ENCODE measurements around the gene RNU1-1.
"Not testable (repeated sequence)": the region's sequence is repeated elsewhere in the genome, so short reads cannot be mapped to it uniquely, and the experiment has no call there.

The RNU1-1 gene

GRCh38 chr1:16521679-16522078 lies 7.6 kb upstream of the RNU1-1 start:
- DNase-seq (ENCODE audit: low read depth in 2 of 2), result not testable (repeated sequence)

GRCh38 chr1:16521288-16521583 lies 7.2 kb upstream of the RNU1-1 start:
- DNase-seq (ENCODE audit: low read depth in 2 of 2), result no peak

GRCh38 chr1:16520435-16521287 lies 6.6 kb upstream of the RNU1-1 start:
- not testable (repeated sequence) for DNase-seq (ENCODE audit: low read depth in 2 of 2)

- not testable (repeated sequence) for DNase-seq (ENCODE audit: low read depth in 2 of 2)
Observed at GRCh38 chr1:16519255-16519951, 5.3 kb upstream of the RNU1-1 start.

GRCh38 chr1:16518913-16519254 lies 4.8 kb upstream of the RNU1-1 start:
- not testable (repeated sequence) for DNase-seq (ENCODE audit: low read depth in 2 of 2)

- not testable (repeated sequence) for DNase-seq (ENCODE audit: low read depth in 2 of 2)
Observed at GRCh38 chr1:16516694-16517410, 2.8 kb upstream of the RNU1-1 start.

GRCh38 chr1:16513412-16514106 lies 526 bp downstream of the RNU1-1 start:
- DNase-seq (ENCODE audit: low read depth in 2 of 2), result peak; percentile 23 to 31

- DNase-seq (ENCODE audit: low read depth in 2 of 2), result not testable (repeated sequence)
Observed at GRCh38 chr1:16512624-16513411, 1.3 kb downstream of the RNU1-1 start.

- DNase-seq (ENCODE audit: low read depth in 2 of 2), result not testable (repeated sequence)
Observed at GRCh38 chr1:16511926-16512325, 2.2 kb downstream of the RNU1-1 start.

- not testable (repeated sequence) for DNase-seq (ENCODE audit: low read depth in 2 of 2)
Observed at GRCh38 chr1:16508861-16509445, 5.1 kb downstream of the RNU1-1 start.

- DNase-seq (ENCODE audit: low read depth in 2 of 2), result not testable (repeated sequence)
Observed at GRCh38 chr1:16506364-16507136, 7.5 kb downstream of the RNU1-1 start.

GRCh38 chr1:16505870-16506269 lies 8.2 kb downstream of the RNU1-1 start:
- not testable (repeated sequence) for DNase-seq (ENCODE audit: low read depth in 2 of 2)

- no peak for DNase-seq (ENCODE audit: low read depth in 2 of 2)
Observed at GRCh38 chr1:16503494-16503893, 10.6 kb downstream of the RNU1-1 start.

GRCh38 chr1:16501446-16501845 lies 12.6 kb downstream of the RNU1-1 start:
- DNase-seq (ENCODE audit: low read depth in 2 of 2), result not testable (repeated sequence)

- DNase-seq (ENCODE audit: low read depth in 2 of 2), result not testable (repeated sequence)
Observed at GRCh38 chr1:16500975-16501374, 13.1 kb downstream of the RNU1-1 start.

GRCh38 chr1:16500466-16500865 lies 13.6 kb downstream of the RNU1-1 start:
- not testable (repeated sequence) for DNase-seq (ENCODE audit: low read depth in 2 of 2)

GRCh38 chr1:16498573-16499413 lies 15.3 kb downstream of the RNU1-1 start:
- peak; percentile 56 to 74 for DNase-seq (ENCODE audit: low read depth in 2 of 2)

- not testable (repeated sequence) for DNase-seq (ENCODE audit: low read depth in 2 of 2)
Observed at GRCh38 chr1:16498047-16498446, 16.0 kb downstream of the RNU1-1 start.

- DNase-seq (ENCODE audit: low read depth in 2 of 2), result not testable (repeated sequence)
Observed at GRCh38 chr1:16497474-16497904, 16.6 kb downstream of the RNU1-1 start.
